ENCODE results near the gene OSTM1. TPM values are rescaled to one million over a fixed set of nuclear protein-coding genes. Genes with fewer than 3 reads are reported as not detected.

Gene OSTM1
- total and polyA plus RNA-seq, 2 of the 13 experiments (the other 11 are each of a cell fraction or from before 2014, with no cell fraction given) = 8.7 to 20.5 TPM

DNA sequence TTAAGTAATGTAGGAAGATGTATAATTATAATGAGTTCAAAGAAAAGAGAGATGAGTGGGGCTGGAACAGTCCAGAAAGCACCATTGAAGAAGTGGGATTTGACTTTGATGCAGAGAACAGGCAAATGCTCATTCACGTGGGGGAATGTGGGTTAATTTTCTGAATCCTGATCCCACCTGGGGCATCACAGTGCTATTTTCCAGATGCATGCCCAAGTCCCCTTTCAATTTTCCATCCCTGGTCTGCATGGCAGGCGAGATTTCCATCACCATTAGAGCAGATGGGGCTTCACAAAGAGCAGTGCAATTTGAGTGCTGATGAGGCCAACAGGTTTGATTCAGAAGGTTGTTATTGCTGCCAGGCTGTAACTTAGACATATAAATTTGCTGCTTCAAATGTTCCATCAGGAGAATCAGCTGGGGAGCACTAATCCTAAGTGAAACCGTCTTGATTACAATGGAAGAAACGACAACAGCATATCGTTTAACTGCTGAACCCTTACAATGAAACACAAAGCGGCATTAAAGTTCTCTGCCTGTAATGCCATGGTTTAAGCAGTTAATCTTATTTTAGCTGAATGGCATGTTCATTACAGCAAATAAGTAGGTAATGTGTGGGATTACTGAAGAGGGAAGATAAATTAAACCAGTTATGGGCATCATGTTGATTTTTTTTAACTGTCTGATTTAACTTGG is 45.2 kb downstream of the OSTM1 start:
- ATAC-seq (no peak), FAIRE-seq (no peak), DNase-seq (ENCODE audit: low spot score) (no peak)
- ChIA-PET POLR2A (no interaction called here), CTCF (ENCODE audit: low intra/inter-chr PET ratio, low total read pairs) (no interaction called here)
- Histone ChIP-seq H3K4me2 (ENCODE audit: low read depth, low read length) (no peak overlapping the region), H3K36me3 (replicated peaks in 1 of 2; ENCODE audit: control insufficient read depth in 1 of 2, insufficient read depth in 2 of 2, low read length in 2 of 2) (no peaks in the 10 kb centered on the region), H3K4me1 (ENCODE audit: insufficient read depth, low read length) (peaks cover 22% of the 10 kb centered on the region), H3K27ac (ENCODE audit: extremely low read length, insufficient read depth, low read length) (no peak overlapping the region), H3K9me3 (ENCODE audit: low read length) (no peaks in the 10 kb centered on the region), H3K9ac (ENCODE audit: insufficient read depth, low read depth, low read length) (no peak overlapping the region), H3K79me2 (ENCODE audit: insufficient read depth, low read length) (no peaks in the 10 kb centered on the region), H2AFZ (ENCODE audit: low read length) (no peak overlapping the region), H4K20me1 (ENCODE audit: insufficient read depth, low read length) (no peaks in the 10 kb centered on the region), H3K4me3 (replicated peaks in 1 of 3; ENCODE audit: insufficient read depth in 1 of 3, low read depth in 2 of 3, low read length in 3 of 3) (no peak overlapping the region), H3K27me3 (ENCODE audit: control insufficient read depth in 1 of 2, insufficient read depth in 2 of 2, low read length in 2 of 2) (no peaks in the 10 kb centered on the region)
- no TSS peak for BruUV-seq (replicated peaks)
- intact Hi-C loops (cut with micrococcal nuclease; ENCODE audit: unreplicated experiment) = no loop called here
- in situ Hi-C loops (cut with HindIII; ENCODE audit: extremely low pct_ligation_motif_present, low pct_unique_long_range_greater_than_20kb) = no loop called here
- TF ChIP-seq ZNF33A (CRISPR knock-in tag; IDR thresholded peaks at IDR 0.05; ENCODE audit: borderline replicate concordance) = no peak
- TF ChIP-seq PAX8 (CRISPR knock-in tag; IDR thresholded peaks at IDR 0.05; ENCODE audit: borderline replicate concordance) = no peak
- TF ChIP-seq ZNF260 (CRISPR knock-in tag; IDR thresholded peaks at IDR 0.05; ENCODE audit: borderline replicate concordance, low read depth) = no peak
- no peak for TF ChIP-seq ZNF780A (CRISPR knock-in tag; IDR thresholded peaks at IDR 0.05)
- TF ChIP-seq ZNF563 (CRISPR knock-in tag; IDR thresholded peaks at IDR 0.05) = no peak
- TF ChIP-seq, protein P1, sequence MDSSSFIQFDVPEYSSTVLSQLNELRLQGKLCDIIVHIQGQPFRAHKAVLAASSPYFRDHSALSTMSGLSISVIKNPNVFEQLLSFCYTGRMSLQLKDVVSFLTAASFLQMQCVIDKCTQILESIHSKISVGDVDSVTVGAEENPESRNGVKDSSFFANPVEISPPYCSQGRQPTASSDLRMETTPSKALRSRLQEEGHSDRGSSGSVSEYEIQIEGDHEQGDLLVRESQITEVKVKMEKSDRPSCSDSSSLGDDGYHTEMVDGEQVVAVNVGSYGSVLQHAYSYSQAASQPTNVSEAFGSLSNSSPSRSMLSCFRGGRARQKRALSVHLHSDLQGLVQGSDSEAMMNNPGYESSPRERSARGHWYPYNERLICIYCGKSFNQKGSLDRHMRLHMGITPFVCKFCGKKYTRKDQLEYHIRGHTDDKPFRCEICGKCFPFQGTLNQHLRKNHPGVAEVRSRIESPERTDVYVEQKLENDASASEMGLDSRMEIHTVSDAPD (CRISPR knock-in tag; IDR thresholded peaks at IDR 0.05) = no peak
- no peak for TF ChIP-seq THYN1 (CRISPR knock-in tag; IDR thresholded peaks at IDR 0.05; ENCODE audit: borderline replicate concordance, low read depth)
- no peak for TF ChIP-seq ZFP41 (CRISPR knock-in tag; IDR thresholded peaks at IDR 0.05; ENCODE audit: borderline replicate concordance)
- no peak for TF ChIP-seq ZNF446 (CRISPR knock-in tag; IDR thresholded peaks at IDR 0.05)
- no peak for TF ChIP-seq AGO1 (IDR thresholded peaks at IDR 0.05; ENCODE audit: low read depth, low read length, poor library complexity, severe bottlenecking)
- TF ChIP-seq HNRNPUL1 (IDR thresholded peaks at IDR 0.05; ENCODE audit: low read depth, low read length) = no peak
- no peak for TF ChIP-seq SIX4 (CRISPR knock-in tag; IDR thresholded peaks at IDR 0.05)
- 93% methylated on average over 6 of the region's 6 CpGs for WGBS (ENCODE audit: low lambda C conversion rate)
